Measurements from ENCODE around the gene RASGRP1.

RASGRP1 gene

DNA sequence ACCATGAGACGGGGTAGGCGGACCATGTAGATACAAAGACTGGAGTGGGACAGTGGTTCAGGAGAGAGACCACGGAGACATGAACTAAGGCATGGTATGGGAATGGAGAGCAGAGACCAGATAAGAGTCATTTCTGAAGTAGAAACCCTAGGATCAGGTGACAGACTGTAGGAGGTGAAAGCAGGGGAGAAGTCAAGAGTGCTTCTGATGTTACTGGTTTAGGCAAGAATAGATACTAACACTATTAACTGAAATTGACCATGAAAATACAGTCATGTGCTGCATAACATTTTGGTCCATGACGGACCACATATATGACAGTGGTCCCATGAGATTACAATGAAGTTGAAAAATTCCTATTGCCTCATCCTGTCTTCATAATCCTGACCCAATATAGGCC, 41.7 kb downstream of the RASGRP1 start:
- Histone ChIP-seq H3K4me3 (replicated peaks; ENCODE audit: low read depth, low read length) (no peak overlapping the region), H3K36me3 (ENCODE audit: control insufficient read depth, insufficient read depth, low read length) (no peaks in the 10 kb centered on the region; the same call in 1 of the 2 replicates), H3K27me3 (replicated peaks; ENCODE audit: control insufficient read depth, insufficient read depth, low read length) (no peaks in the 10 kb centered on the region)
- TF ChIP-seq, protein P1, sequence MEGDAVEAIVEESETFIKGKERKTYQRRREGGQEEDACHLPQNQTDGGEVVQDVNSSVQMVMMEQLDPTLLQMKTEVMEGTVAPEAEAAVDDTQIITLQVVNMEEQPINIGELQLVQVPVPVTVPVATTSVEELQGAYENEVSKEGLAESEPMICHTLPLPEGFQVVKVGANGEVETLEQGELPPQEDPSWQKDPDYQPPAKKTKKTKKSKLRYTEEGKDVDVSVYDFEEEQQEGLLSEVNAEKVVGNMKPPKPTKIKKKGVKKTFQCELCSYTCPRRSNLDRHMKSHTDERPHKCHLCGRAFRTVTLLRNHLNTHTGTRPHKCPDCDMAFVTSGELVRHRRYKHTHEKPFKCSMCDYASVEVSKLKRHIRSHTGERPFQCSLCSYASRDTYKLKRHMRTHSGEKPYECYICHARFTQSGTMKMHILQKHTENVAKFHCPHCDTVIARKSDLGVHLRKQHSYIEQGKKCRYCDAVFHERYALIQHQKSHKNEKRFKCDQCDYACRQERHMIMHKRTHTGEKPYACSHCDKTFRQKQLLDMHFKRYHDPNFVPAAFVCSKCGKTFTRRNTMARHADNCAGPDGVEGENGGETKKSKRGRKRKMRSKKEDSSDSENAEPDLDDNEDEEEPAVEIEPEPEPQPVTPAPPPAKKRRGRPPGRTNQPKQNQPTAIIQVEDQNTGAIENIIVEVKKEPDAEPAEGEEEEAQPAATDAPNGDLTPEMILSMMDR (IDR thresholded peaks at IDR 0.05; ENCODE audit: insufficient read depth, low read length, poor library complexity, severe bottlenecking), result no peak
- no peak for DNase-seq (ENCODE audit: extremely low read depth, insufficient read length)

- Histone ChIP-seq H3K27me3 (replicated peaks; ENCODE audit: control insufficient read depth, insufficient read depth, low read length) (no peaks in the 10 kb centered on the region), H3K36me3 (ENCODE audit: control insufficient read depth, insufficient read depth, low read length) (no peaks in the 10 kb centered on the region; the same call in 1 of the 2 replicates), H3K4me3 (replicated peaks; ENCODE audit: low read depth, low read length) (no peak overlapping the region)
- TF ChIP-seq, protein P1 (IDR thresholded peaks at IDR 0.05; ENCODE audit: insufficient read depth, low read length, poor library complexity, severe bottlenecking), result peak; percentile 12
- DNase-seq (ENCODE audit: extremely low read depth, insufficient read length), result no peak
Measured at GRCh38 chr15:38521316-38521715, 43.3 kb downstream of the RASGRP1 start.

GRCh38 chr15:38520035-38520434, 44.6 kb downstream of the RASGRP1 start:
- no peak for DNase-seq (ENCODE audit: extremely low read depth, insufficient read length)
- H3K27me3 ChIP-seq (replicated peaks; ENCODE audit: control insufficient read depth, insufficient read depth, low read length), result no peaks in the 10 kb centered on the region
- H3K4me3 ChIP-seq (replicated peaks; ENCODE audit: low read depth, low read length), result no peak overlapping the region
- TF ChIP-seq, protein P1 (IDR thresholded peaks at IDR 0.05; ENCODE audit: insufficient read depth, low read length, poor library complexity, severe bottlenecking), result no peak
- no peaks in the 10 kb centered on the region; the same call in 1 of the 2 replicates for H3K36me3 ChIP-seq (ENCODE audit: control insufficient read depth, insufficient read depth, low read length)

DNA sequence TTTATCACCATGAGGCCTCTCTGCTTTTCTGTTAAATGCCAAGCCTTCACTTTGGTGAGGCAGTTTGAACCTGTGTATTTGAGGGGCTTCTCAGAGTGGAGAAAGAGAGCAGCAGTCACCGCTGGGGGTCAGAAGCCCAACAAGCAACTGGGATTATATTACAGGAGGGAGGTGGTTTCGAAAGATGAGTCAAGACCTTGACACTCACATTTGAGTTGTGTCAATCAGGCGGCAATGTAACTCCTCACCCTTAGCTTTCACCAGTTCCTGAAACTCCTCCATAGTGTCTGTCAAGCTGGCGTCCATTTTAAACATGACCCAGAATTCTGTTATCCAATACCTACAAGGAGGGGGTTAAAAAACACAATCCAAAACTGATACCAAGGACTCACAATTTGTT, 46.5 kb downstream of the RASGRP1 start:
- Histone ChIP-seq H3K36me3 (ENCODE audit: control insufficient read depth, insufficient read depth, low read length) (no peaks in the 10 kb centered on the region; the same call in 1 of the 2 replicates), H3K4me3 (replicated peaks; ENCODE audit: low read depth, low read length) (no peak overlapping the region), H3K27me3 (replicated peaks; ENCODE audit: control insufficient read depth, insufficient read depth, low read length) (no peaks in the 10 kb centered on the region)
- DNase-seq (ENCODE audit: extremely low read depth, insufficient read length), result no peak
- TF ChIP-seq, protein P1 (IDR thresholded peaks at IDR 0.05; ENCODE audit: insufficient read depth, low read length, poor library complexity, severe bottlenecking), result no peak

DNA sequence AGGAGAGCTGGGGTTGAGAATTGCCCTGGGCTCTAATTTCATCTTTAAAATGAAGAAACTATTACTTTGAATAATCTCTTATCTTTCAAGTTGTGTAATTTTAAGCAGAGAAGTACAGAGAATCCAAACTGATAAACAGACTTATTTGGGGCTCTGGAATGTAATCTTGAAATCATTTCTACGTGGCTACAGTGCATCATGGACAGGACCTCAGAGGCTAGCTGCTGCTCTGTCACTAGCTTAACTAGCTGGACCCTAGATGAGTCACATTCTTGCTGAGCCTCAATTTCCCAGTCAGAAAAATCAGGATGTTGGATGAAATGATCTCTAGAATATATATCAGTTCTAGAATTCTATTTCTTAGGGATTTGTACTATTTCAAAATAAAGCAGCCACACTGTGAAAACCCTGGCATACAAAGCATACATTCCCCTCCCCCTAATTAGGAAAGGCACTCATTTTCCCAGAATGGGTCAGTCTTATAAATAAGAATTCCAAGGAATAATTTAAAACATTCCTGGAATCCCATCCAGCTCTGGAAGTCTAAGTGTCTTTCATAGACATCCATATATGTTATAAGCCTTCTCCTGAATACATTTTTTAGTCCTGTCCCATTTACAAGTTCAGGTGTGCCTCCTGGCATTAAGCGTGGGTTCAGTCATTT, 47.2 kb downstream of the RASGRP1 start:
- TF ChIP-seq, protein P1 (IDR thresholded peaks at IDR 0.05; ENCODE audit: insufficient read depth, low read length, poor library complexity, severe bottlenecking), result no peak
- Histone ChIP-seq H3K27me3 (replicated peaks; ENCODE audit: control insufficient read depth, insufficient read depth, low read length) (no peaks in the 10 kb centered on the region), H3K4me3 (replicated peaks; ENCODE audit: low read depth, low read length) (no peak overlapping the region), H3K36me3 (ENCODE audit: control insufficient read depth, insufficient read depth, low read length) (peaks cover 1% of the 10 kb centered on the region)
- DNase-seq (ENCODE audit: extremely low read depth, insufficient read length), result no peak
